ENCODE measurements around the gene HEATR9.
A peak's percentile ranks its signal among the peaks of the same experiment; 100 is the strongest.

Gene HEATR9

GRCh38 chr17:35892091-35893035 is 23.7 kb upstream of the HEATR9 start:
- no peak for DNase-seq

GRCh38 chr17:35891269-35891668 is 22.6 kb upstream of the HEATR9 start:
- DNase-seq = no peak

- DNase-seq = no peak
Measured at GRCh38 chr17:35890774-35891155, 22.1 kb upstream of the HEATR9 start.

- peak; percentile 85 for DNase-seq
Measured at GRCh38 chr17:35889818-35890773, 21.4 kb upstream of the HEATR9 start.

GRCh38 chr17:35889241-35889640 is 20.6 kb upstream of the HEATR9 start:
- no peak for DNase-seq

- DNase-seq = peak; percentile 62
Measured at GRCh38 chr17:35879773-35880654, 11.3 kb upstream of the HEATR9 start, which contains the start of gene CCL5. Gene CCL5 (minus strand): TSS chr17:35880360.

- no peak for DNase-seq
Measured at GRCh38 chr17:35878361-35878760, 9.7 kb upstream of the HEATR9 start.

- no peak for DNase-seq
Measured at GRCh38 chr17:35877345-35878029, 8.8 kb upstream of the HEATR9 start.

- DNase-seq = no peak
Measured at GRCh38 chr17:35876534-35876933, 7.8 kb upstream of the HEATR9 start.

- DNase-seq = no peak
Measured at GRCh38 chr17:35875800-35876139, 7.1 kb upstream of the HEATR9 start.

- DNase-seq = no peak
Measured at GRCh38 chr17:35875072-35875799, 6.5 kb upstream of the HEATR9 start.

GRCh38 chr17:35872196-35872980 is 3.7 kb upstream of the HEATR9 start:
- no peak for DNase-seq

GRCh38 chr17:35870906-35871819 is 2.5 kb upstream of the HEATR9 start:
- DNase-seq = no peak

GRCh38 chr17:35867574-35867973 is 1.1 kb downstream of the HEATR9 start:
- no peak for DNase-seq

- no peak for DNase-seq
Measured at GRCh38 chr17:35866341-35866950, 2.2 kb downstream of the HEATR9 start.

- DNase-seq = no peak
Measured at GRCh38 chr17:35865412-35866340, 3.0 kb downstream of the HEATR9 start.

GRCh38 chr17:35864853-35865252 is 3.8 kb downstream of the HEATR9 start:
- no peak for DNase-seq

GRCh38 chr17:35856603-35857002 is 12.1 kb downstream of the HEATR9 start:
- DNase-seq = no peak
